ENCODE data around the gene CCDC61. TPM values are rescaled to one million over a fixed set of nuclear protein-coding genes. Genes with fewer than 3 reads are reported as not detected.
A peak's percentile ranks its signal among the peaks of the same experiment; 100 is the strongest.

The CCDC61 gene
- total RNA-seq, 1 experiment from 2014 or later = 16.9 TPM

DNA sequence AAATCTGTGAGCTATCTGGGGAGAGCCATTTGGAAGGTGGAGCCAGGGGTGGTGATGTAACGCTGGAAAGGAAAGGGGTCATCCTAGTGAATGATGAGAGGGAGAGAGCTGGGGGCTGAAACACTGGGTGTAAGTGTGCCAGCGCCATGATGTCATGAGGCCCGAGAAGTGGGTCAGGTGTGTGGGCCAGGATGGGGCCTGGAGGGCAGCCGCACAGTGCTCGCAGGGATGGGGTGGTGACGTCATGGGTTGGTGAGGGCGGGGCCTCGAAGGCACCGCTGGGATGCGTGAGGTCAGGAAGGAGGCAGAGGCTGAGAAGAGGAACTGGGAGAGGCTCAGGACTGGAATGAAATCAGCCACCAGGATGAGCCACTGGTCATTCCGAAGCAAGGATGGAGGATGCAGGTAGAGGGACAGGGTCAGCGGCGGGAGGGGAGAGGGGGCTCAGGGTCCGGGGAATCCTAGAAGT is 4.4 kb downstream of the CCDC61 start:
- peak; percentile 83 for DNase-seq
- no peak overlapping the region for H3K27ac ChIP-seq (ENCODE audit: insufficient read length, low read depth, low read length)

More for the DNA sequence above, 4.4 kb downstream of the CCDC61 start:
- Histone ChIP-seq H2AFZ (ENCODE audit: low read length) (no peak overlapping the region), H3K79me1 (ENCODE audit: insufficient read depth, low read depth, low read length, poor library complexity, severe bottlenecking) (peaks cover 3% of the 10 kb centered on the region), H3K4me2 (ENCODE audit: insufficient read depth, insufficient read length, low read length) (peak overlapping the region; percentile 79), H2BK120ac (ENCODE audit: low read depth, low read length, poor library complexity, severe bottlenecking) (no peak overlapping the region), H3K9ac (ENCODE audit: extremely low read depth, insufficient read length, low read length) (no peak overlapping the region), H3K23me2 (ENCODE audit: insufficient read length, low read depth, low read length, poor library complexity, severe bottlenecking) (peaks cover 13% of the 10 kb centered on the region), H3K4ac (ENCODE audit: low read depth, low read length) (no peak overlapping the region), H2BK15ac (ENCODE audit: low read depth, low read length) (no peak overlapping the region), H2AK5ac (ENCODE audit: insufficient read length, low read length) (no peak overlapping the region), H4K91ac (ENCODE audit: insufficient read length, low read depth, low read length) (no peak overlapping the region), H2BK20ac (ENCODE audit: low read depth, low read length, poor library complexity, severe bottlenecking) (no peak overlapping the region), H2BK5ac (ENCODE audit: insufficient read length, low read length) (no peak overlapping the region), H3K27me3 (ENCODE audit: insufficient read depth, low read length) (no peaks in the 10 kb centered on the region), H4K5ac (ENCODE audit: insufficient read length, low read depth, low read length) (no peak overlapping the region), H3K79me2 (ENCODE audit: insufficient read depth, low read length) (0 out of 2 replicates have a peak, but pooled peaks cover 5% of the 10 kb centered on the region), H3K9me3 (ENCODE audit: control insufficient read depth, low read depth, low read length) (no peaks in the 10 kb centered on the region), H3K18ac (ENCODE audit: insufficient read length, low read depth, low read length) (no peak overlapping the region), H4K20me1 (ENCODE audit: control insufficient read depth, insufficient read depth, insufficient read length) (no peaks in the 10 kb centered on the region), H3T11ph (ENCODE audit: low read length) (no peak overlapping the region), H2BK12ac (ENCODE audit: insufficient read length, low read depth, low read length) (no peak overlapping the region), H3K4me1 (ENCODE audit: insufficient read depth, low read length) (no peaks in the 10 kb centered on the region), H3K14ac (ENCODE audit: insufficient read depth, low read length) (no peak overlapping the region), H3K23ac (ENCODE audit: insufficient read length, low read depth, low read length) (no peak overlapping the region), H3K56ac (ENCODE audit: insufficient read length, low read depth, low read length) (no peak overlapping the region), H4K8ac (replicated peaks; ENCODE audit: insufficient read length, low read depth, low read length) (no peak overlapping the region)
- WGBS (ENCODE audit: extremely low coverage, insufficient read length, low lambda C conversion rate) = no CpG with 5 or more reads among the region's 14 CpGs
- TF ChIP-seq, protein P1, sequence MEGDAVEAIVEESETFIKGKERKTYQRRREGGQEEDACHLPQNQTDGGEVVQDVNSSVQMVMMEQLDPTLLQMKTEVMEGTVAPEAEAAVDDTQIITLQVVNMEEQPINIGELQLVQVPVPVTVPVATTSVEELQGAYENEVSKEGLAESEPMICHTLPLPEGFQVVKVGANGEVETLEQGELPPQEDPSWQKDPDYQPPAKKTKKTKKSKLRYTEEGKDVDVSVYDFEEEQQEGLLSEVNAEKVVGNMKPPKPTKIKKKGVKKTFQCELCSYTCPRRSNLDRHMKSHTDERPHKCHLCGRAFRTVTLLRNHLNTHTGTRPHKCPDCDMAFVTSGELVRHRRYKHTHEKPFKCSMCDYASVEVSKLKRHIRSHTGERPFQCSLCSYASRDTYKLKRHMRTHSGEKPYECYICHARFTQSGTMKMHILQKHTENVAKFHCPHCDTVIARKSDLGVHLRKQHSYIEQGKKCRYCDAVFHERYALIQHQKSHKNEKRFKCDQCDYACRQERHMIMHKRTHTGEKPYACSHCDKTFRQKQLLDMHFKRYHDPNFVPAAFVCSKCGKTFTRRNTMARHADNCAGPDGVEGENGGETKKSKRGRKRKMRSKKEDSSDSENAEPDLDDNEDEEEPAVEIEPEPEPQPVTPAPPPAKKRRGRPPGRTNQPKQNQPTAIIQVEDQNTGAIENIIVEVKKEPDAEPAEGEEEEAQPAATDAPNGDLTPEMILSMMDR (conservative IDR thresholded peaks at IDR 0.05) = no peak
- H3K36me3 Mint-ChIP-seq (ENCODE audit: insufficient read depth in 1 of 3, low read depth in 3 of 3) = peaks cover 6 to 13% (median 8%) of the 10 kb centered on the region in 3 experiments; a peak in 6 of 7 replicates
- H3K27me3 Mint-ChIP-seq (ENCODE audit: low read depth) = peaks cover 2% of the 10 kb centered on the region; the same call in 1 of the 2 replicates
- H3K4me3 Mint-ChIP-seq = peak overlapping the region; percentile 82 to 97
- H3K9me3 Mint-ChIP-seq = no peaks in the 10 kb centered on the region; a peak in 2 of 5 replicates
- H3K4me1 Mint-ChIP-seq = peaks cover 14 to 35% of the 10 kb centered on the region in 2 experiments
- peak overlapping the region; percentile 88 to 93 (median 93); a peak in 6 of 7 replicates for H3K27ac Mint-ChIP-seq
